A549 (cell line): ENCODE results near the gene CALML5. TPM values are rescaled to one million over a fixed set of nuclear protein-coding genes. Genes with fewer than 3 reads are reported as not detected.

Experiments
- ATAC-seq, 2 experiments: fragments of 200-7000 bp in 1 of 2; fragments of >200 bp in 1 of 2; cut with Nextera tagmentation in 1 of 2; cut with Tn5 transposase in 1 of 2; 3 replicates each; pipeline versions ENCODE4 v1.8.0 to v1.9.1; 2018 to 2020; ENCODE audit warnings: mild to moderate bottlenecking in 1 of 2, moderate library complexity in 1 of 2
- CTCF ChIA-PET: fragments of 300-600 bp; sonication (Branson Sonifier 250); formaldehyde crosslinking; extraction: SDS; loops from one replicate; lab custom pipeline; 2021; ENCODE audit warnings: antibody characterized with exemption, inconsistent platforms; lab: Yijun Ruan, JAX
- POLR2A ChIA-PET: fragments of 350-600 bp; formaldehyde crosslinking; extraction: SDS; loops from one replicate; lab custom pipeline; 2021; ENCODE audit warnings: antibody characterized with exemption, inconsistent platforms; lab: Yijun Ruan, JAX
- DNase-seq, 2 experiments: peaks; one replicate each; pipeline versions ENCODE4 v3.0.0 to v3.0.0-alpha.2; 2011 to 2016; ENCODE audit warnings: low read depth in 1 of 2, low spot score in 1 of 2
- FAIRE-seq: peaks from 2 replicates; lab custom pipeline; 2011; peaks lifted over from hg19 to GRCh38; lab: Jason Lieb, UNC
- H3K27ac ChIP-seq, 2 experiments: fragments of >200 bp; sonication (Bioruptor Twin); formaldehyde crosslinking; 3 replicates each; pipeline ENCODE4 v1.5.1; 2016 to 2017
- H3K4me1 ChIP-seq: fragments of >200 bp; sonication (Bioruptor Twin); formaldehyde crosslinking; 3 replicates; pipeline ENCODE4 v1.6.1; 2016
- H3K4me2 ChIP-seq: fragments of >200 bp; sonication (Bioruptor Twin); formaldehyde crosslinking; 3 replicates; pipeline ENCODE4 v1.6.1; 2016
- H3K4me3 ChIP-seq: fragments of >200 bp; sonication (Bioruptor Twin); formaldehyde crosslinking; 3 replicates; pipeline ENCODE4 v1.5.1; 2016
- H3K9me3 ChIP-seq: fragments of >200 bp; sonication (Bioruptor Twin); formaldehyde crosslinking; 3 replicates; pipeline ENCODE4 v1.6.1; 2016
- BHLHE40 ChIP-seq: IDR thresholded peaks from 2 replicates; pipeline ENCODE4 v1.6.1; 2012; ENCODE audit warnings: low read depth, low read length, inconsistent platforms
- CBX2 ChIP-seq: fragments of 200-600 bp; sonication (generic); IDR thresholded peaks from 2 replicates; pipeline ENCODE4 v1.6.1; 2016; ENCODE audit warnings: low read depth, mild to moderate bottlenecking, borderline replicate concordance
- CBX8 ChIP-seq: fragments of 200-600 bp; sonication (generic); IDR thresholded peaks from 2 replicates; pipeline ENCODE4 v1.6.1; 2016
- EHF ChIP-seq: fragments of 250-450 bp; sonication (Bioruptor Pico); IDR thresholded peaks from 2 replicates; pipeline ENCODE4 v1.5.0; 2020; ENCODE audit warnings: mild to moderate bottlenecking
- EP300 ChIP-seq, 2 experiments: fragments of >200 bp; sonication (Bioruptor Twin); formaldehyde crosslinking; IDR thresholded peaks; 2 replicates in 1 of 2; 3 replicates in 1 of 2; pipeline ENCODE4 v1.6.1; 2016 to 2017
- FOSL2 ChIP-seq, 2 experiments: fragments of 450-650 bp in 1 of 2; fragments of >200 bp in 1 of 2; sonication (Bioruptor Twin) in 1 of 2; formaldehyde crosslinking; IDR thresholded peaks; 2 replicates each; pipeline versions ENCODE4 v1.5.0 to v1.6.1; 2016 to 2020; ENCODE audit warnings: mild to moderate bottlenecking in 1 of 2, moderate library complexity in 1 of 2
- FOXS1 ChIP-seq: fragments of 250-450 bp; sonication (Bioruptor Pico); IDR thresholded peaks from 2 replicates; pipeline ENCODE4 v1.5.0; 2020; ENCODE audit warnings: mild to moderate bottlenecking, moderate library complexity
- GATA3 ChIP-seq: IDR thresholded peaks from 2 replicates; pipeline ENCODE4 v1.6.1; 2012; ENCODE audit warnings: borderline replicate concordance
- HDAC2 ChIP-seq: fragments of 200-600 bp; sonication (generic); IDR thresholded peaks from 2 replicates; pipeline ENCODE4 v1.6.1; 2016
- HEYL ChIP-seq: fragments of 250-450 bp; sonication (Bioruptor Pico); IDR thresholded peaks from 2 replicates; pipeline ENCODE4 v1.8.0; 2021; ENCODE audit warnings: mild to moderate bottlenecking, moderate library complexity
- JUN ChIP-seq, 2 experiments: fragments of >200 bp; sonication (Bioruptor Twin); formaldehyde crosslinking; IDR thresholded peaks; 2 replicates in 1 of 2; 3 replicates in 1 of 2; pipeline ENCODE4 v1.6.1; 2016 to 2017
- JUNB ChIP-seq: fragments of >200 bp; sonication (Bioruptor Twin); formaldehyde crosslinking; IDR thresholded peaks from 2 replicates; pipeline ENCODE4 v1.6.1; 2016
- KDM1A ChIP-seq: fragments of 200-600 bp; sonication (generic); IDR thresholded peaks from 2 replicates; pipeline ENCODE4 v1.6.1; 2016; ENCODE audit warnings: low read depth, mild to moderate bottlenecking
- MAFK ChIP-seq: fragments of 450-650 bp; IDR thresholded peaks from 2 replicates; pipeline ENCODE4 v1.6.1; 2014; ENCODE audit not compliant: partially characterized antibody
- NPAS2 ChIP-seq: fragments of 250-450 bp; sonication (Bioruptor Pico); IDR thresholded peaks from 2 replicates; pipeline ENCODE4 v1.8.0; 2022; ENCODE audit warnings: mild to moderate bottlenecking, moderate library complexity, borderline replicate concordance
- NR3C1 ChIP-seq: fragments of >200 bp; sonication (Bioruptor Twin); formaldehyde crosslinking; IDR thresholded peaks from 3 replicates; pipeline ENCODE4 v1.6.1; 2017
- RARB ChIP-seq: fragments of 250-450 bp; sonication (Bioruptor Pico); IDR thresholded peaks from 2 replicates; pipeline ENCODE4 v1.8.0; 2021; ENCODE audit warnings: mild to moderate bottlenecking, moderate library complexity
- REST ChIP-seq: fragments of 200-600 bp; sonication (generic); IDR thresholded peaks from 2 replicates; pipeline ENCODE4 v1.6.1; 2016; ENCODE audit warnings: antibody characterized with exemption, mild to moderate bottlenecking, moderate library complexity
- RFX5 ChIP-seq: fragments of 450-650 bp; IDR thresholded peaks from 2 replicates; pipeline ENCODE4 v1.7.1; 2014; ENCODE audit warnings: antibody characterized with exemption, mild to moderate bottlenecking, moderate library complexity
- SREBF2 ChIP-seq: fragments of 450-650 bp; IDR thresholded peaks from 2 replicates; pipeline ENCODE4 v1.6.1; 2014; ENCODE audit warnings: mild to moderate bottlenecking, moderate library complexity
- TFCP2L1 ChIP-seq: fragments of 250-450 bp; sonication (Bioruptor Pico); IDR thresholded peaks from 2 replicates; pipeline ENCODE4 v1.5.0; 2021; ENCODE audit warnings: mild to moderate bottlenecking
- ZC3H11A ChIP-seq: fragments of 450-650 bp; IDR thresholded peaks from 2 replicates; pipeline ENCODE4 v1.6.1; 2014; ENCODE audit warnings: antibody characterized with exemption, mild to moderate bottlenecking
- ZSCAN20 ChIP-seq: fragments of 250-450 bp; sonication (Bioruptor Pico); IDR thresholded peaks from 2 replicates; pipeline ENCODE4 v1.8.0; 2022; ENCODE audit warnings: mild to moderate bottlenecking, moderate library complexity
- WGBS: methylation state at CpG from one replicate; pipeline ENCODE4 v1.1.6; 2017; ENCODE audit errors: missing lambda C conversion rate; 5-methylcytosine and 5-hydroxymethylcytosine counted together
- polyA plus RNA-seq, 4 experiments: library from polyadenylated mRNA; depleted of rRNA in 3 of 4; stranded (reverse); fragments of >200 nt; fragmentation: RNase III in 1 of 4; extraction: RNeasy Plus Mini Kit Qiagen cat#74134 plus additional on column Dnase treatment in 1 of 4; gene quantifications; 2 replicates in 3 of 4; 3 replicates in 1 of 4; pipeline ENCODE4 v1.2.3, GENCODE V29; 2011 to 2017
- TF ChIP-seq, protein P1 (sequence below): fragments of 450-650 bp; IDR thresholded peaks from 2 replicates; pipeline ENCODE4 v1.6.1; 2014; ENCODE audit warnings: antibody characterized with exemption
- TF ChIP-seq, protein P2 (sequence below): fragments of >200 bp; sonication (Bioruptor Twin); formaldehyde crosslinking; IDR thresholded peaks from 2 replicates; pipeline ENCODE4 v1.6.1; 2016
- TF ChIP-seq, protein P3 (sequence below): IDR thresholded peaks from 2 replicates; pipeline ENCODE4 v1.6.1; 2012; ENCODE audit warnings: low read depth, borderline replicate concordance

CALML5 gene
- polyA plus RNA-seq, 2 of the 4 experiments (the other 2 are of a cell fraction): not detected

- ChIA-PET CTCF (interaction anchor here (0.9 to 1.8 kb wide), 2 partner anchors 59 to 131 kb away, joined by 3 to 7 read pairs; no protein-coding TSS in a partner anchor), POLR2A (no interaction called here)
- TF ChIP-seq KDM1A (no peak), HDAC2 (no peak), CBX2 (no peak), ZSCAN20 (CRISPR knock-in tag) (no peak), RFX5 (no peak), JUN (IDR thresholded peaks at IDR 0.05) (no peak), FOXS1 (CRISPR knock-in tag) (no peak), CBX8 (no peak)
- TF ChIP-seq, protein P1, sequence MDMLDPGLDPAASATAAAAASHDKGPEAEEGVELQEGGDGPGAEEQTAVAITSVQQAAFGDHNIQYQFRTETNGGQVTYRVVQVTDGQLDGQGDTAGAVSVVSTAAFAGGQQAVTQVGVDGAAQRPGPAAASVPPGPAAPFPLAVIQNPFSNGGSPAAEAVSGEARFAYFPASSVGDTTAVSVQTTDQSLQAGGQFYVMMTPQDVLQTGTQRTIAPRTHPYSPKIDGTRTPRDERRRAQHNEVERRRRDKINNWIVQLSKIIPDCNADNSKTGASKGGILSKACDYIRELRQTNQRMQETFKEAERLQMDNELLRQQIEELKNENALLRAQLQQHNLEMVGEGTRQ: no peak
- Histone ChIP-seq H3K27ac (peak overlapping the region in 1 of 2 experiments; percentile 64; a peak in 1 of 6 replicates), H3K4me3 (no peak overlapping the region), H3K4me1 (peaks cover 14% of the 10 kb centered on the region), H3K4me2 (no peak overlapping the region), H3K9me3 (peaks cover 13% of the 10 kb centered on the region; the same call in 2 of the 3 replicates)
- DNase-seq (no peak), FAIRE-seq (no peak), ATAC-seq (no peak)
- 71% methylated on average over 3 of the region's 4 CpGs for WGBS
Measured at GRCh38 chr10:5492322-5492855, 7.0 kb downstream of the CALML5 start.

- Histone ChIP-seq H3K9me3 (peaks cover 13% of the 10 kb centered on the region; the same call in 2 of the 3 replicates), H3K4me3 (no peak overlapping the region), H3K27ac (no peak overlapping the region)
- ATAC-seq: no peak
- ChIA-PET CTCF (no interaction called here), POLR2A (no interaction called here)
- no peak for TF ChIP-seq EP300 (IDR thresholded peaks at IDR 0.05)
- no peak for TF ChIP-seq NR3C1
- no peak for TF ChIP-seq NPAS2
- TF ChIP-seq FOSL2 (IDR thresholded peaks at IDR 0.05): no peak
- TF ChIP-seq FOSL2 (CRISPR knock-in tag; IDR thresholded peaks at IDR 0.05): no peak
- TF ChIP-seq REST: no peak
- TF ChIP-seq, protein P2, sequence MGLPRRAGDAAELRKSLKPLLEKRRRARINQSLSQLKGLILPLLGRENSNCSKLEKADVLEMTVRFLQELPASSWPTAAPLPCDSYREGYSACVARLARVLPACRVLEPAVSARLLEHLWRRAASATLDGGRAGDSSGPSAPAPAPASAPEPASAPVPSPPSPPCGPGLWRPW: no peak
- TF ChIP-seq CBX2: no peak
- TF ChIP-seq GATA3: no peak
- TF ChIP-seq RARB (CRISPR knock-in tag): no peak
- TF ChIP-seq MAFK: no peak
- TF ChIP-seq, protein P3, sequence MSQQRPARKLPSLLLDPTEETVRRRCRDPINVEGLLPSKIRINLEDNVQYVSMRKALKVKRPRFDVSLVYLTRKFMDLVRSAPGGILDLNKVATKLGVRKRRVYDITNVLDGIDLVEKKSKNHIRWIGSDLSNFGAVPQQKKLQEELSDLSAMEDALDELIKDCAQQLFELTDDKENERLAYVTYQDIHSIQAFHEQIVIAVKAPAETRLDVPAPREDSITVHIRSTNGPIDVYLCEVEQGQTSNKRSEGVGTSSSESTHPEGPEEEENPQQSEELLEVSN: no peak
- TF ChIP-seq SREBF2: no peak
- no peak for TF ChIP-seq BHLHE40
- TF ChIP-seq EHF (CRISPR knock-in tag): no peak
- no peak for TF ChIP-seq JUNB
- no peak for TF ChIP-seq ZSCAN20 (CRISPR knock-in tag)
- no peak for TF ChIP-seq ZC3H11A
- TF ChIP-seq TFCP2L1: no peak
- no peak for TF ChIP-seq HEYL (CRISPR knock-in tag)
- no peak for TF ChIP-seq RFX5
- TF ChIP-seq, all 56 proteins: peak for 0
- DNase-seq: no peak
- H3K4me1 ChIP-seq: peaks cover 14% of the 10 kb centered on the region
- WGBS: 85% methylated on average over 6 of the region's 7 CpGs
- no peak overlapping the region for H3K4me2 ChIP-seq
- FAIRE-seq: no peak
Measured at GRCh38 chr10:5491477-5491876, 7.9 kb downstream of the CALML5 start.
